Testis (tissue), 3 donors: Measurements from ENCODE around the gene ASXL2. TPM values are rescaled to one million over a fixed set of nuclear protein-coding genes. Genes with fewer than 3 reads are reported as not detected.

Experiments
- DNase-seq: peaks from one replicate; pipeline ENCODE4 v3.0.0-alpha.2; 2019
- H3K27ac ChIP-seq, 2 donors: fragments of 200-600 bp; sonication (generic); one replicate each; pipeline ENCODE4 v1.5.1; 2019
- H3K27me3 ChIP-seq: fragments of 200-600 bp; sonication (generic); one replicate; pipeline ENCODE4 v1.5.1; 2019
- H3K36me3 ChIP-seq: fragments of 200-600 bp; sonication (generic); one replicate; pipeline ENCODE4 v1.5.1; 2017; ENCODE audit warnings: low read depth; ENCODE audit errors: missing control alignments
- H3K4me1 ChIP-seq: fragments of 200-600 bp; sonication (generic); one replicate; pipeline ENCODE4 v1.5.1; 2019
- H3K4me3 ChIP-seq, 2 donors: fragments of 200-600 bp; sonication (generic); one replicate each; pipeline ENCODE4 v1.5.1; 2017 to 2019
- H3K9me3 ChIP-seq: fragments of 200-600 bp; sonication (generic); one replicate; pipeline ENCODE4 v1.5.1; 2017
- CTCF ChIP-seq, 3 experiments: fragments of 450-650 bp in 2 of 3; fragments of 200-600 bp in 1 of 3; sonication (generic) in 1 of 3; IDR thresholded peaks; one replicate each; pipeline ENCODE4 v1.5.1; 2016 to 2019; ENCODE audit warnings: antibody characterized with exemption in 3 of 3, mild to moderate bottlenecking in 2 of 3, moderate library complexity in 1 of 3
- POLR2A ChIP-seq: fragments of 450-650 bp; IDR thresholded peaks from one replicate; pipeline ENCODE4 v1.6.1; 2017; ENCODE audit warnings: antibody characterized with exemption, mild to moderate bottlenecking, moderate library complexity
- WGBS, 2 donors: methylation state at CpG; one replicate each; pipeline ENCODE4 v1.1.5; 2018; 5-methylcytosine and 5-hydroxymethylcytosine counted together
- intact Hi-C: fragments of 100-400 bp; cut with DNase I; formaldehyde crosslinking; loops from one replicate; pipeline ENCODE4 v1.15.1; 2023; ENCODE audit warnings: low total_unique reads
- polyA plus RNA-seq: library from polyadenylated mRNA; stranded (reverse); fragments of 350-450 nt; fragmentation: Illumina TruSeq; extraction: RNeasy Lipid Tissue Mini Kit (QIAGEN cat#74804); gene quantifications from one replicate; pipeline ENCODE4 v1.2.3, GENCODE V29; 2014; ENCODE audit warnings: low read depth, low replicate concordance; ENCODE audit not compliant: insufficient read depth
- total RNA-seq, 2 donors: library from RNA; depleted of rRNA; stranded (reverse); fragments of >200 nt; gene quantifications; one replicate each; pipeline ENCODE4 v1.2.3, GENCODE V29; 2016

The ASXL2 gene
- total and polyA plus RNA-seq, 3 donors from 2014 or later = 40.9 to 51.9 (median 43.3) TPM

GRCh38 chr2:25784404-25784803 is 93.9 kb downstream of the ASXL2 start:
- no peak for DNase-seq
- 91 to 97% methylated on average over 4 of the region's 4 CpGs for WGBS, 2 donors
- H3K9me3 ChIP-seq = no peaks in the 10 kb centered on the region
- no peaks in the 10 kb centered on the region for H3K4me1 ChIP-seq
- H3K4me3 ChIP-seq = no peak overlapping the region
- intact Hi-C loops = no loop called here
- H3K36me3 ChIP-seq = no peaks in the 10 kb centered on the region
- no peak overlapping the region for H3K27ac ChIP-seq
- no peaks in the 10 kb centered on the region for H3K27me3 ChIP-seq
- TF ChIP-seq CTCF (IDR thresholded peaks at IDR 0.05) (no peak), POLR2A (no peak)

GRCh38 chr2:25777077-25777476 is 101.2 kb downstream of the ASXL2 start:
- Histone ChIP-seq H3K9me3 (no peaks in the 10 kb centered on the region), H3K36me3 (no peaks in the 10 kb centered on the region), H3K4me1 (no peaks in the 10 kb centered on the region), H3K27ac (no peak overlapping the region), H3K4me3 (no peak overlapping the region), H3K27me3 (no peaks in the 10 kb centered on the region)
- intact Hi-C loops = no loop called here
- TF ChIP-seq POLR2A (no peak), CTCF (IDR thresholded peaks at IDR 0.05) (no peak)
- DNase-seq = no peak
- 98 to 99% methylated on average over 5 of the region's 5 CpGs for WGBS, 2 donors

GRCh38 chr2:25772078-25772477 is 106.2 kb downstream of the ASXL2 start:
- Histone ChIP-seq H3K27me3 (no peaks in the 10 kb centered on the region), H3K9me3 (no peaks in the 10 kb centered on the region), H3K27ac (no peak overlapping the region), H3K4me1 (no peaks in the 10 kb centered on the region), H3K4me3 (no peak overlapping the region), H3K36me3 (no peaks in the 10 kb centered on the region)
- 83 to 94% methylated on average over 3 to 4 of the region's 4 CpGs for WGBS, 2 donors
- TF ChIP-seq CTCF (IDR thresholded peaks at IDR 0.05) (no peak), POLR2A (no peak)
- intact Hi-C loops = no loop called here
- DNase-seq = no peak

GRCh38 chr2:25763575-25763974 is 114.7 kb downstream of the ASXL2 start:
- TF ChIP-seq POLR2A (no peak), CTCF (IDR thresholded peaks at IDR 0.05) (no peak)
- no peak overlapping the region for H3K27ac ChIP-seq
- no peak overlapping the region for H3K4me3 ChIP-seq
- no peak for DNase-seq
- peaks cover 5% of the 10 kb centered on the region for H3K4me1 ChIP-seq
- 72 to 83% methylated on average over 1 of the region's 1 CpG for WGBS, 2 donors
- no peaks in the 10 kb centered on the region for H3K27me3 ChIP-seq
- H3K36me3 ChIP-seq = no peaks in the 10 kb centered on the region
- H3K9me3 ChIP-seq = no peaks in the 10 kb centered on the region
- intact Hi-C loops = no loop called here

GRCh38 chr2:25760297-25760696 is 118.0 kb downstream of the ASXL2 start:
- Histone ChIP-seq H3K36me3 (no peaks in the 10 kb centered on the region), H3K4me3 (no peak overlapping the region), H3K9me3 (no peaks in the 10 kb centered on the region), H3K27me3 (no peaks in the 10 kb centered on the region), H3K4me1 (peaks cover 6% of the 10 kb centered on the region), H3K27ac (peak overlapping the region in 1 of 2 donors; percentile 54)
- 100% methylated on average over 1 of the region's 1 CpG for WGBS, 2 donors
- TF ChIP-seq CTCF (IDR thresholded peaks at IDR 0.05) = no peak
- TF ChIP-seq POLR2A = no peak
- DNase-seq = no peak
- intact Hi-C loops = no loop called here
